SU-DHL-6 (cell line): ENCODE results near the gene GPC1.

Experiments used
- CTCF ChIP-seq: fragments of 200-600 bp; sonication (generic); IDR thresholded peaks from one replicate; pipeline ENCODE4 v1.5.1; 2017; ENCODE audit warnings: antibody characterized with exemption, mild to moderate bottlenecking, low read length, moderate library complexity; ENCODE audit not compliant: insufficient read depth, poor library complexity, severe bottlenecking
- EZH2phosphoT487 ChIP-seq: fragments of 200-600 bp; sonication (generic), shearing (Covaris generic); conservative IDR thresholded peaks from 2 replicates; pipeline ENCODE4 v1.6.1; 2018; ENCODE audit warnings: mild to moderate bottlenecking, antibody characterized with exemption, low read length, moderate library complexity, mixed read lengths

DNA sequence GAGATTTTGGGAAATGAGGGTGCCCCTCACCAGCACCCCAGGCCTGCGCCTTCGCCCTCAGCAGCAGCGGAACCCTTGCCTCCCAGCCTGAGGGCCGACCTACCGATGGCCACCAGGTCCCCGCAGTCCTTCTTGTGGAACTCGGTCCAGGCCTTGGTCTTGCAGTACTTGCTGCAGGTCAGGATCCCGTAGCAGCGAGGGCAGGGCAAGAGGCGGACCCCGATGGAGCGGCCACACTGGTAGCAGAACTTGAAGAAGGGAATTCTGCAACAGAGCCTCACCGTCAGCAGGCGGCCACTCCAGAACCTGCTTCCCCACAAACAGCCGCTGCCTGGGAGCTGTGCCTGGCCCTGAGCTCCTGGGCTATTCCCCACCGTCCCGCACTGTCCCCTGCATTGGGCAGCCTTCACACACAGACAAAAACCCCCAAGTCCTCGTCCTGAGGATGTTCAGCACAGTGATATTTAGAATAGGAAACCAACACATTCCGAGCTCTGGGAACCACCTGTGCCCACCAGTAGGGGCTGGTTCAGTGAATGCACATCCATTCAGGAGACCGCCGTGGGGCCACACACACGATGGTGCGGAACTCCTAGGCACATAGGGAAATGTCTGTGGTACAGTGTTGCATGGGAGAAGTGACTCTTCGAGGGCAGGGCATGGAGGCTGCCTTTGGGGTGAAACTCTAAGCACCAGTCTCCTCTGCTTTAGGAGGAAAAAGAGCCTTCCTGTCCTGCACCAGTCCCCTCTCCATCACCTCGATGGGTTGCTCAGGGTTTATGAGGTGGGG is 45.6 kb downstream of the GPC1 start:
- TF ChIP-seq CTCF (no peak), EZH2phosphoT487 (no peak)
